ENCODE results near the gene TACSTD2.
"Not testable (repeated sequence)": the region's sequence is repeated elsewhere in the genome, so short reads cannot be mapped to it uniquely, and the experiment has no call there.

TACSTD2 gene

DNA sequence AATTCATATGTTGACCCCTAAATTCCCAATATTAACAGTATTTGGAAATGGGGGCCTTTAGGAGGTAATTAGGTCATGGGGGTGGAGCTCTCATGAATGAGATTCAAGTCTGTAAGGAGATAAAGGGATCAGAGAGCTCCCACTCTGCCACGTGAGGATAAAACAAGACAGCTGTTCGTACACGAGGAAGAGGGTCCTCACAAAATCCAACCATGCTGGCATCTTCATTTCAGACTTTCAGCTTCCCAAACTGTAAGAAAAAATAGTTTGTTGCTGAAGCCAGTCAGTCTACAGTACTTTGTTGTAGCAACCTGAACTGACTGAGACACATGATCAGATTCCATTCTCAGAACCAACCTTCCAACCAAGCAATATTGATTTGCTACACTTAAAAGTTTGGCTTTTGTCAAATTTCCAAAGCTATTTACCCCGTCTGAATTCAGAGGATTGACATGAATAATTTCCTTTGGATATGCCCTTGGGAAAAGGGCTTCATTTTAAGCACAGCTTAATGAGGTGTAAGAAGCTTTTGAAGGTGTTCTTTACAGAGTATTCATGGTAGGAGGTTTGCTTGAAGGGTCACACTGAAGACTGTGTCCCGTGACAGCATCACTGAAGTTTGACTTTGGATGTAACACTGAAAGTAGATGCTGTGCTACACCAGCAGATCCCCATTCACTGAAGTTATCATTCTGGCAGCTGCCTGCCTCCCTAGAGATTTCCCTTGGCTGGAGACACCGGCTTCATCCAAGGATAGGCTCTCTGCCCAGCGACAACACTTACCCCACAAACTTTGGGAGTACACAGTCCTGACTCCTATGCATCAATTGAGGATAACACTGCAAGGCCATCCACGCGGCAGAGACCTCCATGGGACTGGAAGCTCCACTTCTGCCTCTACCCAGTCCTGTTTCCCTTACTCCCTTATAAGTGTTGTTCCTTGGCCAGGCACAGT is 25.6 kb downstream of the TACSTD2 start:
- no peak overlapping the region for H3K27ac ChIP-seq (ENCODE audit: low read depth, low read length)
- no peaks in the 10 kb centered on the region for H3K79me2 ChIP-seq (ENCODE audit: control insufficient read depth, low read length)
- H3K9me2 ChIP-seq (replicated peaks; ENCODE audit: control insufficient read depth, low read length): no peaks in the 10 kb centered on the region
- no peak overlapping the region for H3K4me3 ChIP-seq (ENCODE audit: low read length)
- no peaks in the 10 kb centered on the region for H3F3A ChIP-seq (ENCODE audit: control insufficient read depth, insufficient read depth)
- no peaks in the 10 kb centered on the region for H3K9me3 ChIP-seq (ENCODE audit: control insufficient read depth, insufficient read depth, low read length)
- H4K20me1 ChIP-seq (ENCODE audit: control insufficient read depth, insufficient read depth, low read depth, low read length): no peaks in the 10 kb centered on the region
- TF ChIP-seq, protein P1, sequence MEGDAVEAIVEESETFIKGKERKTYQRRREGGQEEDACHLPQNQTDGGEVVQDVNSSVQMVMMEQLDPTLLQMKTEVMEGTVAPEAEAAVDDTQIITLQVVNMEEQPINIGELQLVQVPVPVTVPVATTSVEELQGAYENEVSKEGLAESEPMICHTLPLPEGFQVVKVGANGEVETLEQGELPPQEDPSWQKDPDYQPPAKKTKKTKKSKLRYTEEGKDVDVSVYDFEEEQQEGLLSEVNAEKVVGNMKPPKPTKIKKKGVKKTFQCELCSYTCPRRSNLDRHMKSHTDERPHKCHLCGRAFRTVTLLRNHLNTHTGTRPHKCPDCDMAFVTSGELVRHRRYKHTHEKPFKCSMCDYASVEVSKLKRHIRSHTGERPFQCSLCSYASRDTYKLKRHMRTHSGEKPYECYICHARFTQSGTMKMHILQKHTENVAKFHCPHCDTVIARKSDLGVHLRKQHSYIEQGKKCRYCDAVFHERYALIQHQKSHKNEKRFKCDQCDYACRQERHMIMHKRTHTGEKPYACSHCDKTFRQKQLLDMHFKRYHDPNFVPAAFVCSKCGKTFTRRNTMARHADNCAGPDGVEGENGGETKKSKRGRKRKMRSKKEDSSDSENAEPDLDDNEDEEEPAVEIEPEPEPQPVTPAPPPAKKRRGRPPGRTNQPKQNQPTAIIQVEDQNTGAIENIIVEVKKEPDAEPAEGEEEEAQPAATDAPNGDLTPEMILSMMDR (IDR thresholded peaks at IDR 0.05; ENCODE audit: low read depth, low read length, poor library complexity, severe bottlenecking): no peak
- TF ChIP-seq EZH2phosphoT487 (IDR thresholded peaks at IDR 0.05; ENCODE audit: borderline replicate concordance, low read length): no peak
- H3K4me1 ChIP-seq (ENCODE audit: control insufficient read depth, low read length): peaks cover 7% of the 10 kb centered on the region
- H3K36me3 ChIP-seq (ENCODE audit: control insufficient read depth, low read length): no peaks in the 10 kb centered on the region
- H3K27me3 ChIP-seq (ENCODE audit: control insufficient read depth, low read length): 0 out of 2 replicates have a peak, but pooled peaks cover 5% of the 10 kb centered on the region
- H3K4me2 ChIP-seq (ENCODE audit: low read length): no peak overlapping the region

DNA sequence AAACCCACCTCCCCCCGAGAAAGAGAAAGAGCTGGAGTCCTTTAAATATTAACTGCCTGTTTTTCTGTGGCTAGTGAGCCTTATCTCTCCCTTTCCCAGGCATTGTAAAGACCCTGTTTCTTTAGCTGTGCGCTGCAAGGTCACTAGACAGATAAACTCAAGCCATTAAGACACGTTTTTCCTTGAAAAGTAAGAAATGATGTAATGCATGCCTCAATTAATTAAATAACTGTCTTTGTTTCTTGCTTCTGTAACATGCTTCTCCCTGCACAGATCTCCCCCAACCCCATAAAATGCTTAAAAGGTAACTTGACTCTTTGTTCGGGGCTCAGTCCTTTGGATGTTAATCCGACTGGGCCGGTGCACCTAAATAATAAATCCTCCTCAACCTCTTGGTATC is 27.8 kb downstream of the TACSTD2 start:
- not testable (repeated sequence) for H3K4me3 ChIP-seq (ENCODE audit: low read length); H3K4me2 ChIP-seq (ENCODE audit: low read length); H4K20me1 ChIP-seq (ENCODE audit: control insufficient read depth, insufficient read depth, low read depth, low read length); H3K9me2 ChIP-seq (replicated peaks; ENCODE audit: control insufficient read depth, low read length); H3K9me3 ChIP-seq (ENCODE audit: control insufficient read depth, insufficient read depth, low read length); H3K27me3 ChIP-seq (ENCODE audit: control insufficient read depth, low read length); H3F3A ChIP-seq (ENCODE audit: control insufficient read depth, insufficient read depth); H3K27ac ChIP-seq (ENCODE audit: low read depth, low read length)
- peaks cover 20% of the 10 kb centered on the region for H3K79me2 ChIP-seq (ENCODE audit: control insufficient read depth, low read length)
- H3K36me3 ChIP-seq (ENCODE audit: control insufficient read depth, low read length): peaks cover 11% of the 10 kb centered on the region
- H3K4me1 ChIP-seq (ENCODE audit: control insufficient read depth, low read length): peaks cover 21% of the 10 kb centered on the region

GRCh38 chr1:58548371-58548770 is 28.7 kb downstream of the TACSTD2 start:
- H3K4me1 ChIP-seq (ENCODE audit: control insufficient read depth, low read length): peaks cover 30% of the 10 kb centered on the region
- 0 out of 2 replicates have a peak, but pooled peaks cover 5% of the 10 kb centered on the region for H3K27me3 ChIP-seq (ENCODE audit: control insufficient read depth, low read length)
- no peaks in the 10 kb centered on the region for H4K20me1 ChIP-seq (ENCODE audit: control insufficient read depth, insufficient read depth, low read depth, low read length)
- TF ChIP-seq, protein P1 (IDR thresholded peaks at IDR 0.05; ENCODE audit: low read depth, low read length, poor library complexity, severe bottlenecking): no peak
- no peak for TF ChIP-seq EZH2phosphoT487 (IDR thresholded peaks at IDR 0.05; ENCODE audit: borderline replicate concordance, low read length)
- H3K4me2 ChIP-seq (ENCODE audit: low read length): no peak overlapping the region
- no peaks in the 10 kb centered on the region for H3F3A ChIP-seq (ENCODE audit: control insufficient read depth, insufficient read depth)
- H3K36me3 ChIP-seq (ENCODE audit: control insufficient read depth, low read length): peaks cover 11% of the 10 kb centered on the region
- H3K9me2 ChIP-seq (replicated peaks; ENCODE audit: control insufficient read depth, low read length): no peaks in the 10 kb centered on the region
- H3K27ac ChIP-seq (ENCODE audit: low read depth, low read length): no peak overlapping the region
- no peaks in the 10 kb centered on the region for H3K9me3 ChIP-seq (ENCODE audit: control insufficient read depth, insufficient read depth, low read length)
- H3K4me3 ChIP-seq (ENCODE audit: low read length): no peak overlapping the region
- peaks cover 28% of the 10 kb centered on the region for H3K79me2 ChIP-seq (ENCODE audit: control insufficient read depth, low read length)
